Adrenal gland (tissue), 12 donors: ENCODE measurements around the gene CDHR2. TPM values are rescaled to one million over a fixed set of nuclear protein-coding genes. Genes with fewer than 3 reads are reported as not detected.

Experiments
- DNase-seq, 7 donors: peaks; one replicate each; pipeline ENCODE4 v3.0.0-alpha.2; 2019 to 2020
- H3K27ac ChIP-seq, 5 donors: fragments of 200-600 bp; sonication (generic) in 4 of 5; 1 replicate in 3 of 5; 2 replicates in 2 of 5; pipeline versions ENCODE4 v1.5.1 to v1.8.0; 2016 to 2020; ENCODE audit warnings: mild to moderate bottlenecking in 1 of 5
- H3K27me3 ChIP-seq: fragments of 200-600 bp; 2 replicates; pipeline ENCODE4 v1.8.0; 2021
- H3K36me3 ChIP-seq, 2 donors: fragments of 200-600 bp; replicated peaks in 1 of 2; 1 replicate in 1 of 2; 2 replicates in 1 of 2; pipeline versions ENCODE4 v1.5.1 to v1.8.0; 2018 to 2022
- H3K4me1 ChIP-seq, 2 donors: fragments of 200-600 bp; replicated peaks in 1 of 2; 1 replicate in 1 of 2; 2 replicates in 1 of 2; pipeline versions ENCODE4 v1.5.1 to v1.8.0; 2018 to 2021
- H3K4me3 ChIP-seq, 4 donors: fragments of 200-600 bp; sonication (generic) in 3 of 4; one replicate each; pipeline ENCODE4 v1.5.1; 2016 to 2018
- H3K9me3 ChIP-seq, 3 donors: fragments of 200-600 bp; sonication (generic) in 1 of 3; replicated peaks in 1 of 3; 1 replicate in 2 of 3; 2 replicates in 1 of 3; pipeline versions ENCODE4 v1.5.1 to v1.8.0; 2016 to 2021
- CTCF ChIP-seq, 6 experiments: fragments of 450-650 bp in 4 of 6; fragments of 200-600 bp in 2 of 6; sonication (generic) in 1 of 6; IDR thresholded peaks; 1 replicate in 5 of 6; 2 replicates in 1 of 6; pipeline versions ENCODE4 v1.5.1 to v1.8.0; 2016 to 2021; ENCODE audit warnings: antibody characterized with exemption in 6 of 6, mild to moderate bottlenecking in 2 of 6, moderate library complexity in 1 of 6
- POLR2A ChIP-seq, 2 donors: fragments of 450-650 bp; IDR thresholded peaks; one replicate each; pipeline ENCODE4 v1.6.1; 2017; ENCODE audit warnings: antibody characterized with exemption in 2 of 2, mild to moderate bottlenecking in 2 of 2, moderate library complexity in 1 of 2
- WGBS, 4 donors: extraction: QIAGEN DNeasy Blood & Tissue Kit in 2 of 4; methylation state at CpG; one replicate each; pipeline versions ENCODE4 v1.1.5 to v1.1.7; 2013 to 2017; 5-methylcytosine and 5-hydroxymethylcytosine counted together
- intact Hi-C, 2 donors: fragments of 100-400 bp; cut with DNase I; formaldehyde crosslinking; loops; one replicate each; pipeline versions ENCODE4 v1.14.1 to v1.15.0; 2022 to 2023
- polyA plus RNA-seq, 3 donors: library from polyadenylated mRNA; stranded (reverse); fragments of 200-250 nt in 2 of 3; fragments of 350-450 nt in 1 of 3; fragmentation: Illumina TruSeq in 1 of 3; extraction: RNeasy Lipid Tissue Mini Kit (QIAGEN cat#74804) in 1 of 3; gene quantifications; one replicate each; pipeline ENCODE4 v1.2.3, GENCODE V29; 2013 to 2014
- total RNA-seq, 9 donors: library from RNA; depleted of rRNA in 4 of 9; stranded (reverse); fragments of >200 nt in 4 of 9; fragments of 120-200 nt in 1 of 9; fragmentation: NEBNext Ultra II Directional in 1 of 9; extraction: Animal tissue kit (Norgen Biotek cat#: 25700) in 1 of 9; gene quantifications; one replicate each; pipeline versions ENCODE4 v1.1.0 to v1.2.4, GENCODE V29; 2013 to 2023
- donor health status: healthy with polysubstance abuse.
- donor health status: Bipolar disorder and iron deficiency.
- donor health status: DM: yes; HTN: yes; CAD: no.
- donor health status: DM: no; HTN: no; CAD: no.
- donor health status: DM: no; HTN: no; CAD: no.
- donor health status: DM: yes; HTN: yes; CAD: no.

CDHR2 gene
- total and polyA plus RNA-seq, 12 donors, result under 0.01 to 0.55 (median 0.15) TPM; not detected in 2

GRCh38 chr5:176521286-176521685 lies 27.9 kb upstream of the CDHR2 start:
- H3K36me3 ChIP-seq, result no peaks in the 10 kb centered on the region
- no peak for DNase-seq

DNA sequence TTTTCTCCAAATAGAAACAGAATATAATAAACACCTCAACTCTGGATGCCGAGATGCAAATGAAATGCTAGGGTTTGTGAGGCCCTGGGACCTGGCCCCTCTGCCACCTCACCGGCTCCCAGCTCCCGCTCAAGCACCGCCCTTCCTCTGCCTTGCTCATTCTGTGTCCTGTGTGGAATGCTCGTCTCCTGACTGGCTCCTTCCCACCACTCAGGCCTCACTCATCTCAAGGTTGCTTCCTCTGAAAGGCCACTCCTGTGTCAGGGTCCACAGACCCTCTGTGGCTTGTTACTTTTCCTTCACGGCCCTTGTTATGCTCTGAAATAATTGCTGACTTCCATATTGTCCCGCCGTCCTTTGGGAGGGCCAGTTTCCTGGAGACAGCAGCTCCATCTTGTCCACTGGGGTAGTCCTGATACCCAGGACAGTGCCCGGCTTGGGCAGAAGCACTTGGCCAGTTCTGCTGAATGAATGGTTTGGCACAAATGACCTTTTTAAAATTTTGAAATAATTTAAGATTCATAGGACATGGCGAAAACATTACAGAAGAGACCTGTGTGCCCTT lies 27.4 kb upstream of the CDHR2 start:
- no peaks in the 10 kb centered on the region for H3K4me1 ChIP-seq
- no peak for DNase-seq
- no peaks in the 10 kb centered on the region for H3K27me3 ChIP-seq
- H3K9me3 ChIP-seq, result no peaks in the 10 kb centered on the region
- no peak overlapping the region for H3K27ac ChIP-seq
- intact Hi-C loops, result no loop called here
- no peak overlapping the region for H3K4me3 ChIP-seq
- WGBS, 4 donors, result 69 to 76% (median 71%) methylated on average over 10 of the region's 10 CpGs
- TF ChIP-seq POLR2A (IDR thresholded peaks at IDR 0.05), result no peak
- TF ChIP-seq CTCF (IDR thresholded peaks at IDR 0.05), result no peak
- no peaks in the 10 kb centered on the region for H3K36me3 ChIP-seq

More at GRCh38 chr5:176521286-176521685, 27.9 kb upstream of the CDHR2 start:
- Histone ChIP-seq H3K4me3 (no peak overlapping the region), H3K27me3 (no peaks in the 10 kb centered on the region), H3K9me3 (no peaks in the 10 kb centered on the region), H3K27ac (no peak overlapping the region), H3K4me1 (no peaks in the 10 kb centered on the region)
- no peak for TF ChIP-seq POLR2A (IDR thresholded peaks at IDR 0.05)
- no peak for TF ChIP-seq CTCF (IDR thresholded peaks at IDR 0.05)
- intact Hi-C loops, result no loop called here
- WGBS, 4 donors, result 74 to 89% (median 83%) methylated on average over 7 of the region's 7 CpGs

DNA sequence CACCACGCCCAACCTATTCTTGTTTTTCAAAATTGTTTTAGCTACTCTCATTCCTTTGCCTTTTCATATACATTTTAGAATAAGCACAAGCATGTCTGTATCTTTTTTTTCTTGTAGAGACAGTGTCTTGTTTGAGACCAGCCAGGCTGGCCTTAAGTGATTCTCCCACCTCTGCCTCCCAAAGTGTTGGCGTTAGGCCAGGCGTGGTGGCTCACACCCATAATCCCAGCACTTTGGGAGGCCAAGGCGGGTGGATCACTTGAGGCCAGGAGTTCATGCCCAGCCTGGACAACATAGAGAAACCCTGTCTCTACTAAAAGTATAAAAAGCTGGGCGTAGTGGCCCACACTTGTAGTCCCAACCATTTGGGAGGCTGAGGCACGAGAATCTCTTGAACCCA lies 25.0 kb upstream of the CDHR2 start:
- no peak overlapping the region for H3K4me3 ChIP-seq
- TF ChIP-seq POLR2A (IDR thresholded peaks at IDR 0.05) (no peak), CTCF (IDR thresholded peaks at IDR 0.05) (no peak)
- DNase-seq, result no peak
- H3K9me3 ChIP-seq, result no peaks in the 10 kb centered on the region
- intact Hi-C loops, result no loop called here
- WGBS, 4 donors, result 83 to 95% (median 90%) methylated on average over 5 to 6 of the region's 6 CpGs
- H3K4me1 ChIP-seq, result no peaks in the 10 kb centered on the region
- H3K27ac ChIP-seq, result no peak overlapping the region
- H3K27me3 ChIP-seq, result no peaks in the 10 kb centered on the region
- peaks cover 0 to 23% of the 10 kb centered on the region in 2 donors for H3K36me3 ChIP-seq

GRCh38 chr5:176524987-176525386 lies 24.2 kb upstream of the CDHR2 start:
- Histone ChIP-seq H3K27ac (no peak overlapping the region), H3K4me3 (no peak overlapping the region), H3K9me3 (no peaks in the 10 kb centered on the region), H3K36me3 (peaks cover 0 to 30% of the 10 kb centered on the region in 2 donors), H3K27me3 (no peaks in the 10 kb centered on the region), H3K4me1 (no peaks in the 10 kb centered on the region)
- no peak for TF ChIP-seq CTCF (IDR thresholded peaks at IDR 0.05)
- no peak for TF ChIP-seq POLR2A (IDR thresholded peaks at IDR 0.05)
- intact Hi-C loops, result no loop called here
- DNase-seq, result no peak
- 90 to 92% (median 91%) methylated on average over 15 of the region's 15 CpGs for WGBS, 4 donors
